HepG2 (cell line): ENCODE results near the gene MYO5A. TPM values are rescaled to one million over a fixed set of nuclear protein-coding genes. Genes with fewer than 3 reads are reported as not detected.

Source experiments
- BORCS8-MEF2B ChIP-seq: sonication (generic); formaldehyde crosslinking; IDR thresholded peaks from 2 replicates; pipeline ENCODE4 v1.8.0; 2022; ENCODE audit warnings: mild to moderate bottlenecking, missing genetic modification reagents
- FOXC1 ChIP-seq: sonication (generic); formaldehyde crosslinking; IDR thresholded peaks from 2 replicates; pipeline ENCODE4 v1.8.0; 2022; ENCODE audit warnings: mild to moderate bottlenecking, missing genetic modification reagents, borderline replicate concordance
- JUN ChIP-seq: sonication (generic); formaldehyde crosslinking; IDR thresholded peaks from 2 replicates; pipeline ENCODE4 v1.4.0; 2020; ENCODE audit warnings: mild to moderate bottlenecking, missing genetic modification reagents
- MAF1 ChIP-seq: sonication (generic); formaldehyde crosslinking; IDR thresholded peaks from 2 replicates; pipeline ENCODE4 v1.5.0; 2020; ENCODE audit warnings: missing genetic modification reagents, borderline replicate concordance
- MED1 ChIP-seq: sonication (generic); formaldehyde crosslinking; IDR thresholded peaks from 2 replicates; pipeline ENCODE4 v1.4.0; 2020; ENCODE audit warnings: missing genetic modification reagents
- MTA1 ChIP-seq: sonication (generic); formaldehyde crosslinking; IDR thresholded peaks from 2 replicates; pipeline ENCODE4 v1.4.0; 2020; ENCODE audit warnings: missing genetic modification reagents, mild to moderate bottlenecking, borderline replicate concordance
- PATZ1 ChIP-seq: sonication (generic); formaldehyde crosslinking; IDR thresholded peaks from 2 replicates; pipeline ENCODE4 v1.4.0; 2020; ENCODE audit warnings: missing genetic modification reagents
- PBX2 ChIP-seq: IDR thresholded peaks from 2 replicates; pipeline ENCODE4 v1.6.1; 2016; ENCODE audit warnings: control low read depth
- RNF2 ChIP-seq: fragments of 450-650 bp; conservative IDR thresholded peaks from 2 replicates; pipeline ENCODE4 v1.6.1; 2016; ENCODE audit warnings: low read depth
- SETDB1 ChIP-seq: sonication (generic); formaldehyde crosslinking; IDR thresholded peaks from 2 replicates; pipeline ENCODE4 v1.5.1; 2020; ENCODE audit warnings: missing genetic modification reagents, mild to moderate bottlenecking, borderline replicate concordance
- SNAPC2 ChIP-seq: sonication (generic); formaldehyde crosslinking; IDR thresholded peaks from 2 replicates; pipeline ENCODE4 v1.8.1; 2022; ENCODE audit warnings: mild to moderate bottlenecking, missing genetic modification reagents
- TCF7L2 ChIP-seq: IDR thresholded peaks from 2 replicates; pipeline ENCODE4 v1.6.1; 2011; ENCODE audit warnings: mild to moderate bottlenecking, low read depth, low read length, moderate library complexity
- TOPORS ChIP-seq: sonication (generic); formaldehyde crosslinking; IDR thresholded peaks from 2 replicates; pipeline ENCODE4 v1.8.0; 2023; ENCODE audit warnings: mild to moderate bottlenecking, missing genetic modification reagents
- XRCC5 ChIP-seq: fragments of 200-400 bp; formaldehyde crosslinking; optimal IDR thresholded peaks from 2 replicates; pipeline ENCODE3; 2017; ENCODE audit warnings: mild to moderate bottlenecking, low read length
- ZBTB3 ChIP-seq: sonication (generic); formaldehyde crosslinking; IDR thresholded peaks from 2 replicates; pipeline ENCODE4 v1.4.0; 2020; ENCODE audit warnings: low read depth, mild to moderate bottlenecking, moderate library complexity, missing genetic modification reagents, borderline replicate concordance
- ZBTB8A ChIP-seq: sonication (generic); formaldehyde crosslinking; IDR thresholded peaks from 2 replicates; pipeline ENCODE4 v1.4.0; 2020; ENCODE audit warnings: mild to moderate bottlenecking, low read depth, missing genetic modification reagents, borderline replicate concordance
- ZMAT3 ChIP-seq: sonication (generic); formaldehyde crosslinking; conservative IDR thresholded peaks from 2 replicates; pipeline ENCODE4 v1.7.0; 2021; ENCODE audit warnings: missing genetic modification reagents
- ZNF281 ChIP-seq: sonication (generic); formaldehyde crosslinking; IDR thresholded peaks from 2 replicates; pipeline ENCODE4 v1.4.0; 2020; ENCODE audit warnings: missing genetic modification reagents, borderline replicate concordance
- ZNF326 ChIP-seq: sonication (generic); formaldehyde crosslinking; IDR thresholded peaks from 2 replicates; pipeline ENCODE4 v1.4.0; 2020; ENCODE audit warnings: missing genetic modification reagents, borderline replicate concordance
- ZNF382 ChIP-seq: sonication (generic); formaldehyde crosslinking; IDR thresholded peaks from 2 replicates; pipeline ENCODE4 v1.5.0; 2020; ENCODE audit warnings: missing genetic modification reagents, mild to moderate bottlenecking, borderline replicate concordance
- ZNF572 ChIP-seq: sonication (generic); formaldehyde crosslinking; IDR thresholded peaks from 2 replicates; pipeline ENCODE4 v1.5.1; 2020; ENCODE audit warnings: mild to moderate bottlenecking, missing genetic modification reagents
- ZNF720 ChIP-seq: sonication (generic); formaldehyde crosslinking; IDR thresholded peaks from 2 replicates; pipeline ENCODE4 v1.4.0; 2020; ENCODE audit warnings: missing genetic modification reagents
- ZNF749 ChIP-seq: sonication (generic); formaldehyde crosslinking; IDR thresholded peaks from 2 replicates; pipeline ENCODE4 v1.8.0; 2022; ENCODE audit warnings: mild to moderate bottlenecking, missing genetic modification reagents, moderate library complexity, borderline replicate concordance
- ZSCAN12 ChIP-seq: sonication (generic); formaldehyde crosslinking; IDR thresholded peaks from 2 replicates; pipeline ENCODE4 v1.9.0; 2021; ENCODE audit warnings: mild to moderate bottlenecking, missing genetic modification reagents
- polyA plus RNA-seq, 8 experiments: library from polyadenylated mRNA; depleted of rRNA in 3 of 8; stranded (reverse) in 7 of 8; unstranded in 1 of 8; fragments of >200 nt; fragmentation: Illumina TruSeq in 4 of 8; extraction: Trizol in 4 of 8; gene quantifications; 2 replicates each; pipeline versions ENCODE4 v1.2.1 to v1.2.3, GENCODE V29; 2011 to 2016; ENCODE audit warnings: low read depth in 4 of 8, missing spikeins in 1 of 8, mixed read lengths in 1 of 8; ENCODE audit not compliant: insufficient read depth in 1 of 8
- total RNA-seq, 5 experiments: library from RNA; depleted of rRNA; stranded (reverse); fragments of >200 nt; fragmentation: Illumina TruSeq; extraction: Trizol; gene quantifications; 2 replicates each; pipeline ENCODE4 v1.2.3, GENCODE V29; 2016; ENCODE audit warnings: low read depth in 1 of 5

MYO5A gene
- total and polyA plus RNA-seq, 2 of the 13 experiments (the other 11 are each of a cell fraction or from before 2014, with no cell fraction given) = 2.8 to 4.8 TPM

- TF ChIP-seq JUN (CRISPR knock-in tag) (no peak), BORCS8-MEF2B (peak; percentile 95; the same call in 1 of the 2 replicates), ZMAT3 (CRISPR knock-in tag) (peak; percentile 91), PATZ1 (CRISPR knock-in tag) (peak; percentile 94), TOPORS (CRISPR knock-in tag) (peak; percentile 89), ZNF720 (CRISPR knock-in tag) (no peak), ZNF281 (peak; percentile 32; the same call in 1 of the 2 replicates), SNAPC2 (CRISPR knock-in tag) (peak; percentile 87), MED1 (CRISPR knock-in tag) (peak; percentile 75), SETDB1 (no peak), ZBTB3 (no peak), PBX2 (CRISPR knock-in tag) (no peak), ZSCAN12 (CRISPR knock-in tag) (no peak), ZNF572 (CRISPR knock-in tag) (no peak), MAF1 (peak; percentile 72; the same call in 1 of the 2 replicates), ZNF382 (CRISPR knock-in tag) (no peak), RNF2 (peak; percentile 92), ZNF326 (CRISPR knock-in tag) (no peak), FOXC1 (CRISPR knock-in tag) (peak; percentile 93), TCF7L2 (no peak), ZNF749 (CRISPR knock-in tag) (0 out of 2 replicates have a peak, but pooled peaks have one; percentile 61), MTA1 (CRISPR knock-in tag) (no peak), ZBTB8A (CRISPR knock-in tag) (no peak), XRCC5 (peak; percentile 74)
These were observed 40.2 kb upstream of the MYO5A start, which contains the start of gene ARPP19 (continued) for GRCh38 chr15:52568601-52569585.
